H1 (cell line): Measurements from ENCODE around the gene ZDHHC3. TPM values are rescaled to one million over a fixed set of nuclear protein-coding genes. Genes with fewer than 3 reads are reported as not detected.

Source experiments
- CTCF ChIA-PET: fragments of 300-600 bp; sonication (Branson Sonifier 250); formaldehyde crosslinking; loops from one replicate; lab custom pipeline; 2021; ENCODE audit not compliant: partially characterized antibody; lab: Charles Lee
- POLR2A ChIA-PET: fragments of 300-600 bp; sonication (Branson Sonifier 250); formaldehyde crosslinking; loops from one replicate; lab custom pipeline; 2021; ENCODE audit warnings: inconsistent platforms; ENCODE audit not compliant: partially characterized antibody; lab: Charles Lee
- DNase-seq, 2 experiments: peaks; one replicate each; pipeline versions ENCODE4 v3.0.0 to v3.0.0-alpha.2; 2010 to 2022; ENCODE audit warnings: low spot score in 2 of 2, low read depth in 1 of 2, mixed read lengths in 1 of 2
- FAIRE-seq: peaks from 2 replicates; lab custom pipeline; 2011; peaks lifted over from hg19 to GRCh38; lab: Jason Lieb, UNC
- H2AFZ ChIP-seq: 2 replicates; pipeline ENCODE4 v1.8.1; 2012; ENCODE audit warnings: low read length, inconsistent platforms
- H2AK5ac ChIP-seq: 2 replicates; pipeline ENCODE4 v1.6.1; 2013; ENCODE audit warnings: low read depth, low read length
- H2BK120ac ChIP-seq: replicated peaks from 2 replicates; pipeline ENCODE3; 2013; ENCODE audit warnings: low read depth, low read length, inconsistent platforms
- H2BK12ac ChIP-seq: 2 replicates; pipeline ENCODE4 v1.6.1; 2013; ENCODE audit warnings: low read depth, low read length
- H2BK15ac ChIP-seq: 2 replicates; pipeline ENCODE4 v1.6.1; 2013; ENCODE audit warnings: low read length
- H2BK20ac ChIP-seq: 2 replicates; pipeline ENCODE4 v1.6.1; 2013; ENCODE audit warnings: low read length
- H2BK5ac ChIP-seq: 2 replicates; pipeline ENCODE4 v1.6.1; 2013; ENCODE audit warnings: low read depth, low read length
- H3K14ac ChIP-seq: 2 replicates; pipeline ENCODE4 v1.6.1; 2013; ENCODE audit warnings: inconsistent platforms; ENCODE audit not compliant: insufficient read length
- H3K18ac ChIP-seq: 2 replicates; pipeline ENCODE4 v1.6.1; 2013; ENCODE audit warnings: low read length; ENCODE audit errors: extremely low read depth
- H3K23ac ChIP-seq: 2 replicates; pipeline ENCODE4 v1.6.1; 2013; ENCODE audit warnings: inconsistent platforms; ENCODE audit not compliant: insufficient read length
- H3K23me2 ChIP-seq: 2 replicates; pipeline ENCODE4 v1.6.1; 2013; ENCODE audit warnings: low read depth, low read length
- H3K27ac ChIP-seq: 2 replicates; pipeline ENCODE4 v1.6.1; 2011; ENCODE audit warnings: low read depth, low read length, inconsistent platforms
- H3K27me3 ChIP-seq, 4 experiments: replicated peaks in 1 of 4; 1 replicate in 1 of 4; 2 replicates in 3 of 4; pipeline versions ENCODE4 v1.6.1 to v1.8.1; 2011 to 2013; ENCODE audit warnings: low read length in 3 of 4, mild to moderate bottlenecking in 3 of 4, inconsistent platforms in 2 of 4, mixed read lengths in 2 of 4, moderate library complexity in 1 of 4; ENCODE audit not compliant: control insufficient read depth in 3 of 4, insufficient read depth in 3 of 4; ENCODE audit errors: extremely low read depth in 1 of 4
- H3K36me3 ChIP-seq, 4 experiments: 2 replicates each; pipeline versions ENCODE4 v1.6.1 to v1.8.1; 2011 to 2013; ENCODE audit warnings: mild to moderate bottlenecking in 4 of 4, low read length in 3 of 4, moderate library complexity in 2 of 4, control low read depth in 1 of 4, inconsistent platforms in 1 of 4; ENCODE audit not compliant: insufficient read depth in 4 of 4, control insufficient read depth in 2 of 4
- H3K4ac ChIP-seq: replicated peaks from 2 replicates; pipeline ENCODE3; 2013; ENCODE audit warnings: low read length, low read depth, mixed read lengths, inconsistent platforms; ENCODE audit not compliant: insufficient read length
- H3K4me1 ChIP-seq, 4 experiments: replicated peaks in 1 of 4; 1 replicate in 1 of 4; 2 replicates in 3 of 4; pipeline versions ENCODE4 v1.6.1 to v1.8.1; 2011 to 2013; ENCODE audit warnings: low read length in 3 of 4, inconsistent platforms in 2 of 4, mixed read lengths in 1 of 4; ENCODE audit not compliant: insufficient read depth in 4 of 4, control insufficient read depth in 3 of 4
- H3K4me2 ChIP-seq, 2 experiments: 2 replicates each; pipeline versions ENCODE4 v1.6.1 to v1.8.1; 2011 to 2013; ENCODE audit warnings: low read depth in 2 of 2, low read length in 2 of 2, control low read depth in 1 of 2, inconsistent platforms in 1 of 2, mild to moderate bottlenecking in 1 of 2; ENCODE audit not compliant: insufficient read depth in 1 of 2
- H3K4me3 ChIP-seq, 4 experiments: fragments of 200-600, 300-600 bp in 1 of 4; sonication (generic), shearing (Covaris generic), sonication (Bioruptor Twin) in 1 of 4; 2 replicates each; pipeline versions ENCODE4 v1.5.1 to v1.8.1; 2011 to 2016; ENCODE audit warnings: low read length in 4 of 4, low read depth in 3 of 4, control low read depth in 2 of 4, inconsistent platforms in 2 of 4, mild to moderate bottlenecking in 2 of 4, mixed read lengths in 1 of 4, moderate library complexity in 1 of 4; ENCODE audit not compliant: insufficient read depth in 2 of 4; ENCODE audit errors: extremely low read depth in 1 of 4
- H3K56ac ChIP-seq: replicated peaks from 2 replicates; pipeline ENCODE3; 2013; ENCODE audit warnings: low read depth, mild to moderate bottlenecking, mixed read lengths, low read length, inconsistent platforms; ENCODE audit not compliant: insufficient read length
- H3K79me1 ChIP-seq: 2 replicates; pipeline ENCODE4 v1.6.1; 2013; ENCODE audit warnings: low read depth, low read length, control low read depth
- H3K79me2 ChIP-seq, 2 experiments: 2 replicates each; pipeline versions ENCODE4 v1.6.1 to v1.8.1; 2012 to 2013; ENCODE audit warnings: low read length in 2 of 2, mild to moderate bottlenecking in 2 of 2, inconsistent platforms in 1 of 2; ENCODE audit not compliant: insufficient read depth in 2 of 2, control insufficient read depth in 1 of 2
- H3K9ac ChIP-seq, 4 experiments: replicated peaks in 1 of 4; 1 replicate in 1 of 4; 2 replicates in 3 of 4; pipeline versions ENCODE4 v1.6.1 to v1.8.1; 2011 to 2013; ENCODE audit warnings: low read depth in 3 of 4, low read length in 3 of 4, control low read depth in 2 of 4, mild to moderate bottlenecking in 2 of 4, moderate library complexity in 2 of 4, inconsistent platforms in 1 of 4; ENCODE audit errors: extremely low read depth in 1 of 4
- H3K9me3 ChIP-seq, 2 experiments: 2 replicates each; pipeline versions ENCODE4 v1.6.1 to v1.8.1; 2012 to 2013; ENCODE audit warnings: mild to moderate bottlenecking in 2 of 2, moderate library complexity in 2 of 2, control low read depth in 1 of 2, inconsistent platforms in 1 of 2, low read depth in 1 of 2, low read length in 1 of 2, mixed read lengths in 1 of 2; ENCODE audit not compliant: insufficient read depth in 2 of 2
- H4K20me1 ChIP-seq, 2 experiments: replicated peaks in 1 of 2; 2 replicates each; pipeline versions ENCODE3 to v1.8.1; 2011 to 2013; ENCODE audit warnings: inconsistent platforms in 2 of 2, low read length in 2 of 2, mild to moderate bottlenecking in 1 of 2; ENCODE audit not compliant: insufficient read depth in 2 of 2, control insufficient read depth in 1 of 2
- H4K5ac ChIP-seq: 2 replicates; pipeline ENCODE4 v1.6.1; 2013; ENCODE audit warnings: low read length, low read depth, mixed read lengths, inconsistent platforms; ENCODE audit not compliant: insufficient read length
- H4K8ac ChIP-seq: 2 replicates; pipeline ENCODE4 v1.8.0; 2013; ENCODE audit warnings: mild to moderate bottlenecking, moderate library complexity, low read length, inconsistent platforms; ENCODE audit not compliant: insufficient read depth; ENCODE audit errors: extremely low read depth
- H4K91ac ChIP-seq: replicated peaks from 2 replicates; pipeline ENCODE3; 2013; ENCODE audit warnings: low read length, mixed read lengths, inconsistent platforms; ENCODE audit not compliant: insufficient read length
- ASH2L ChIP-seq: fragments of 200-600, 300-600 bp; sonication (generic); IDR thresholded peaks from one replicate; pipeline ENCODE4 v1.7.1; 2017; ENCODE audit warnings: low read length
- HDAC2 ChIP-seq, 2 experiments: fragments of 300-600 bp in 1 of 2; sonication (generic) in 1 of 2; IDR thresholded peaks; 2 replicates each; pipeline ENCODE4 v1.6.1; 2011 to 2012; ENCODE audit warnings: low read depth in 2 of 2, low read length in 2 of 2, mild to moderate bottlenecking in 2 of 2, moderate library complexity in 2 of 2, borderline replicate concordance in 1 of 2, inconsistent platforms in 1 of 2
- POLR2AphosphoS5 ChIP-seq: IDR thresholded peaks from 2 replicates; pipeline ENCODE4 v1.6.1; 2011; ENCODE audit warnings: low read depth, low read length
- SIX5 ChIP-seq: IDR thresholded peaks from 2 replicates; pipeline ENCODE4 v1.6.1; 2011; ENCODE audit warnings: mild to moderate bottlenecking, low read depth, low read length
- WGBS, 2 experiments: shearing (Covaris generic) in 1 of 2; methylation state at CpG; one replicate each; pipeline versions ENCODE4 v1.1.6 to v1.1.7; 2013 to 2015; ENCODE audit warnings: low lambda C conversion rate in 2 of 2, mixed read lengths in 2 of 2, inconsistent platforms in 1 of 2, low coverage in 1 of 2, missing lambda C conversion rate in 1 of 2; ENCODE audit not compliant: insufficient replicate concordance in 2 of 2, insufficient coverage in 1 of 2, insufficient read length in 1 of 2; ENCODE audit errors: extremely low coverage in 1 of 2, missing lambda C conversion rate in 1 of 2; 5-methylcytosine and 5-hydroxymethylcytosine counted together
- polyA plus RNA-seq, 7 experiments: library from polyadenylated mRNA; depleted of rRNA in 3 of 7; stranded (reverse) in 5 of 7; unstranded in 2 of 7; fragments of >200 nt in 5 of 7; fragments of 200-250 nt in 2 of 7; gene quantifications; 1 replicate in 5 of 7; 2 replicates in 1 of 7; 4 replicates in 1 of 7; pipeline versions ENCODE4 v1.2.1 to v1.2.3, GENCODE V29; 2011 to 2013; ENCODE audit warnings: missing spikeins in 2 of 7, mixed read lengths in 2 of 7
- total RNA-seq: library from RNA; stranded (reverse); fragmentation: NEBNext Ultra II Directional; extraction: Animal tissue kit (Norgen Biotek cat#: 25700); gene quantifications from 2 replicates; pipeline ENCODE4 v1.2.1, GENCODE V29; 2021

ZDHHC3 gene
- total and polyA plus RNA-seq, 2 of the 8 experiments (the other 6 are each of a cell fraction or from before 2014, with no cell fraction given), result 77.4 to 88.7 TPM

DNA sequence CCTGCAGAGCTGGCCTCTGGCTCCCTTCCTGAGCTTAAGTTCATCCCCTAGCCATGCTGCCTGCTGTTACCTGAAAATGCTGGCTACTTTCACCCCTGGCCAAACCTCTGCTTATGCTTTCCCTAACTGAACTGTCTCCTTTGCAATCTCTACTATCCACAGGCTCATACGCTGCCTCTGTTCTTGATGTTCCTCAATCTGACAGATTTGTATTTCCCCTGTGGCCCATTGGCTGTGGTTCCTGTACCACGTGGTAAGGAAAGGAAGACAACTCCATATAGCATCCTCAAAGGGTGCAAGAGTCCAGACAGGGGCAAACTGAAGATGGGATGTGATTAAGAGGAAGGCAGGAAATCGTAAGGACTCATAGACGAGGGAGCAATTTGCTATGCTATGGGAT is 68.4 kb downstream of the ZDHHC3 start:
- H3K23me2 ChIP-seq, result no peaks in the 10 kb centered on the region
- FAIRE-seq, result no peak

More for the DNA sequence above, 68.4 kb downstream of the ZDHHC3 start:
- Histone ChIP-seq H3K4me3 (no peak overlapping the region), H2BK15ac (no peak overlapping the region), H2BK5ac (no peak overlapping the region), H3K9ac (no peak overlapping the region; a peak in 1 of 7 replicates), H3K36me3 (no peaks in the 10 kb centered on the region), H3K27ac (no peak overlapping the region), H4K20me1 (no peaks in the 10 kb centered on the region), H3K79me2 (no peaks in the 10 kb centered on the region), H4K91ac (no peak overlapping the region), H3K9me3 (peaks cover 17 to 25% of the 10 kb centered on the region in 2 experiments; a peak in 3 of 4 replicates), H4K5ac (no peak overlapping the region), H2BK120ac (no peak overlapping the region), H3K56ac (no peak overlapping the region), H2BK20ac (no peak overlapping the region), H3K79me1 (no peaks in the 10 kb centered on the region), H3K4me2 (no peak overlapping the region), H2AFZ (no peak overlapping the region), H4K8ac (no peak overlapping the region), H3K4ac (no peak overlapping the region), H2AK5ac (no peak overlapping the region), H3K14ac (no peak overlapping the region), H3K27me3 (no peaks in the 10 kb centered on the region), H2BK12ac (no peak overlapping the region), H3K4me1 (no peaks in the 10 kb centered on the region), H3K23ac (no peak overlapping the region), H3K18ac (no peak overlapping the region)
- DNase-seq, result no peak
- ChIA-PET CTCF (interaction anchor here (1.2 to 2.2 kb wide), 3 partner anchors 10 to 17 kb away, joined by 3 to 6 read pairs (median 5); no protein-coding TSS in a partner anchor), POLR2A (interaction anchor here (1.1 kb wide), 1 partner anchor 146 kb away, joined by 5 read pairs; the partner anchor contains the start of genes KIAA1143 and KIF15)
- TF ChIP-seq SIX5 (no peak), ASH2L (no peak), POLR2AphosphoS5 (no peak), HDAC2 (IDR thresholded peaks at IDR 0.05; ENCODE audit: borderline replicate concordance in 1 of 2, low read depth in 2 of 2, low read length in 2 of 2) (no peak)
- 80% methylated on average over 4 of the region's 4 CpGs; no CpG with 5 or more reads in 1 of the 2 experiments for WGBS, 2 experiments
